Endothelial cell of umbilical vein (primary cell): ENCODE measurements around the gene SOX12. TPM values are rescaled to one million over a fixed set of nuclear protein-coding genes. Genes with fewer than 3 reads are reported as not detected.

Experiments used
- BruUV-seq: library from RNA; stranded (reverse); fragments of 400-500 nt; replicated peaks from 2 replicates; lab custom pipeline; 2021; lab: Mats Ljungman, UMichigan
- CTCF ChIA-PET: fragments of 300-600, 350-600 bp; sonication (Branson Sonifier 250); formaldehyde crosslinking; loops from one replicate; lab custom pipeline; 2021; ENCODE audit warnings: antibody characterized with exemption, inconsistent platforms; lab: Charles Lee
- POLR2A ChIA-PET: fragments of 300-600, 350-600 bp; sonication (Branson Sonifier 250); formaldehyde crosslinking; loops from one replicate; lab custom pipeline; 2021; ENCODE audit warnings: antibody characterized with exemption, inconsistent platforms; lab: Charles Lee
- DNase-seq: peaks from one replicate; pipeline ENCODE4 v3.0.0-alpha.2; 2011; ENCODE audit warnings: low read depth, low spot score
- FAIRE-seq: peaks from 2 replicates; lab custom pipeline; 2011; peaks lifted over from hg19 to GRCh38; lab: Jason Lieb, UNC
- H2AFZ ChIP-seq: 2 replicates; pipeline ENCODE4 v1.6.0; 2012; ENCODE audit warnings: low read depth, low read length, control low read depth, inconsistent platforms
- H3K27ac ChIP-seq: 2 replicates; pipeline ENCODE4 v1.5.1; 2011; ENCODE audit warnings: low read depth, mild to moderate bottlenecking, control low read depth, low read length, moderate library complexity; ENCODE audit not compliant: insufficient read depth
- H3K27me3 ChIP-seq, 2 experiments: 2 replicates each; pipeline versions ENCODE4 v1.6.0 to v1.6.1; 2011; ENCODE audit warnings: low read length in 2 of 2, mixed read lengths in 1 of 2; ENCODE audit not compliant: control insufficient read depth in 2 of 2, insufficient read depth in 2 of 2
- H3K36me3 ChIP-seq, 2 experiments: 2 replicates in 1 of 2; 3 replicates in 1 of 2; pipeline ENCODE4 v1.5.1; 2011; ENCODE audit warnings: low read length in 2 of 2, mild to moderate bottlenecking in 1 of 2, moderate library complexity in 1 of 2; ENCODE audit not compliant: control insufficient read depth in 2 of 2, insufficient read depth in 2 of 2; ENCODE audit errors: extremely low read depth in 1 of 2
- H3K4me1 ChIP-seq: 3 replicates; pipeline ENCODE4 v1.5.1; 2011; ENCODE audit warnings: mild to moderate bottlenecking, low read length; ENCODE audit not compliant: control insufficient read depth, insufficient read depth; ENCODE audit errors: extremely low read depth
- H3K4me2 ChIP-seq: 2 replicates; pipeline ENCODE4 v1.6.1; 2011; ENCODE audit warnings: low read length, control low read depth, mixed read lengths; ENCODE audit not compliant: insufficient read depth
- H3K4me3 ChIP-seq, 3 experiments: fragments of 200-600 bp in 1 of 3; sonication (generic), shearing (Covaris generic) in 1 of 3; replicated peaks in 1 of 3; 2 replicates each; pipeline ENCODE4 v1.5.1; 2011 to 2016; ENCODE audit warnings: control low read depth in 3 of 3, low read length in 3 of 3, mild to moderate bottlenecking in 2 of 3, inconsistent platforms in 1 of 3, low read depth in 1 of 3, moderate library complexity in 1 of 3; ENCODE audit not compliant: insufficient read depth in 1 of 3
- H3K79me2 ChIP-seq: 2 replicates; pipeline ENCODE4 v1.6.0; 2012; ENCODE audit warnings: low read length, inconsistent platforms; ENCODE audit not compliant: control insufficient read depth, insufficient read depth
- H3K9ac ChIP-seq: replicated peaks from 2 replicates; pipeline ENCODE3; 2011; ENCODE audit warnings: low read length, control low read depth; ENCODE audit not compliant: insufficient read depth; ENCODE audit errors: extremely low read depth
- H3K9me1 ChIP-seq: replicated peaks from 3 replicates; pipeline ENCODE4 v1.6.0; 2011; ENCODE audit warnings: mild to moderate bottlenecking, low read length; ENCODE audit not compliant: control insufficient read depth, insufficient read depth; ENCODE audit errors: extremely low read depth
- H3K9me3 ChIP-seq: replicated peaks from 2 replicates; pipeline ENCODE4 v1.5.1; 2012; ENCODE audit warnings: low read length, inconsistent platforms; ENCODE audit not compliant: control insufficient read depth, insufficient read depth
- H4K20me1 ChIP-seq: replicated peaks from 2 replicates; pipeline ENCODE3; 2011; ENCODE audit warnings: mild to moderate bottlenecking, low read length; ENCODE audit not compliant: control insufficient read depth, insufficient read depth; ENCODE audit errors: extremely low read depth
- CTCF ChIP-seq, 2 donors: IDR thresholded peaks; 1 replicate in 1 of 2; 2 replicates in 1 of 2; pipeline ENCODE4 v1.5.1; 2011; ENCODE audit warnings: low read length in 2 of 2, mild to moderate bottlenecking in 2 of 2, moderate library complexity in 2 of 2, control low read depth in 1 of 2, inconsistent platforms in 1 of 2, low read depth in 1 of 2; ENCODE audit not compliant: insufficient read depth in 1 of 2; ENCODE audit errors: extremely low read depth in 1 of 2
- EZH2 ChIP-seq: IDR thresholded peaks from 2 replicates; pipeline ENCODE4 v1.6.1; 2012; ENCODE audit warnings: borderline replicate concordance, low read depth, mild to moderate bottlenecking, moderate library complexity, low read length, inconsistent platforms; ENCODE audit not compliant: severe bottlenecking
- FOS ChIP-seq: IDR thresholded peaks from 2 replicates; pipeline ENCODE4 v1.6.1; 2011; ENCODE audit warnings: mild to moderate bottlenecking, low read length, moderate library complexity, borderline replicate concordance; ENCODE audit not compliant: insufficient read depth
- GATA2 ChIP-seq: IDR thresholded peaks from 2 replicates; pipeline ENCODE4 v1.7.0; 2011; ENCODE audit warnings: low read depth, mild to moderate bottlenecking, moderate library complexity, mixed read lengths, low read length; ENCODE audit not compliant: insufficient read length, insufficient read depth
- JUN ChIP-seq: IDR thresholded peaks from 2 replicates; pipeline ENCODE4 v1.6.1; 2011; ENCODE audit warnings: borderline replicate concordance, low read depth; ENCODE audit not compliant: insufficient read length, insufficient read depth
- MAX ChIP-seq: IDR thresholded peaks from 2 replicates; pipeline ENCODE4 v1.6.1; 2011; ENCODE audit not compliant: insufficient read depth, insufficient read length
- MYC ChIP-seq: IDR thresholded peaks from one replicate; pipeline ENCODE4 v1.6.1; 2011; ENCODE audit warnings: mild to moderate bottlenecking, low read depth, low read length
- POLR2A ChIP-seq: IDR thresholded peaks from 2 replicates; pipeline ENCODE4 v1.6.1; 2012; ENCODE audit warnings: low read depth, mild to moderate bottlenecking, control low read depth, low read length
- POLR2AphosphoS5 ChIP-seq: IDR thresholded peaks from 2 replicates; pipeline ENCODE4 v1.6.1; 2012; ENCODE audit warnings: low read depth, mild to moderate bottlenecking, control low read depth, low read length, moderate library complexity; ENCODE audit not compliant: insufficient read depth
- dilution Hi-C: fragments of 300-500 bp; cut with MboI; formaldehyde crosslinking; loops from one replicate; pipeline ENCODE4 v1.15.0; 2019; ENCODE audit warnings: low sequenced_read_pairs; ENCODE audit not compliant: extremely low pct_ligation_motif_present
- intact Hi-C: fragments of 100-400 bp; cut with micrococcal nuclease; formaldehyde crosslinking; loops from one replicate; pipeline ENCODE4 v1.10.0; 2022
- polyA plus RNA-seq, 4 experiments: library from polyadenylated mRNA; depleted of rRNA in 3 of 4; stranded (reverse) in 3 of 4; unstranded in 1 of 4; fragments of >200 nt; gene quantifications; 2 replicates each; pipeline versions ENCODE4 v1.2.1 to v1.2.3, GENCODE V29; 2011 to 2012; ENCODE audit warnings: missing spikeins in 1 of 4
- total RNA-seq: library from RNA; stranded (reverse); gene quantifications from 2 replicates; pipeline ENCODE4 v1.2.3, GENCODE V29; 2021

Gene SOX12
- total and polyA plus RNA-seq, 2 donors (not counting 3 experiments of a cell fraction or from before 2014, with no cell fraction given): 6.2 to 37.7 TPM

- BruUV-seq: no TSS peak
- no peaks in the 10 kb centered on the region for H3K9me1 ChIP-seq
- H3K9ac ChIP-seq: no peak overlapping the region
- DNase-seq (no peak), FAIRE-seq (no peak)
- H3K4me3 ChIP-seq: no peak overlapping the region
- no peaks in the 10 kb centered on the region for H3K79me2 ChIP-seq
- CTCF ChIA-PET: interaction anchor here (1.0 to 6.2 kb wide), 6 partner anchors 9 to 293 kb away, joined by 3 to 120 read pairs (median 20); no protein-coding TSS in a partner anchor
- no peak overlapping the region for H2AFZ ChIP-seq
- H3K4me1 ChIP-seq: peaks cover 5% of the 10 kb centered on the region
- no peak overlapping the region for H3K4me2 ChIP-seq
- no peak for TF ChIP-seq POLR2A
- no peak for TF ChIP-seq EZH2
- TF ChIP-seq CTCF (IDR thresholded peaks at IDR 0.05; ENCODE audit: extremely low read depth in 1 of 2, insufficient read depth in 1 of 2, low read depth in 1 of 2, low read length in 2 of 2): no peak
- TF ChIP-seq FOS: no peak
- TF ChIP-seq MYC: no peak
- TF ChIP-seq POLR2AphosphoS5: no peak
- no peak for TF ChIP-seq GATA2
- no peak for TF ChIP-seq MAX
- TF ChIP-seq JUN: no peak
- no peaks in the 10 kb centered on the region for H3K27me3 ChIP-seq
- no peaks in the 10 kb centered on the region for H3K9me3 ChIP-seq
- H3K27ac ChIP-seq: no peak overlapping the region
- H3K36me3 ChIP-seq: peaks cover 0 to 2% of the 10 kb centered on the region in 2 experiments
- intact Hi-C loops (no loop called here), dilution Hi-C loops (no loop called here)
- POLR2A ChIA-PET: no interaction called here
- H4K20me1 ChIP-seq: no peaks in the 10 kb centered on the region
These were observed 27.8 kb downstream of the SOX12 start for GRCh38 chr20:353166-353565.
